Measurements from ENCODE around the gene MAST1.

MAST1 gene

DNA sequence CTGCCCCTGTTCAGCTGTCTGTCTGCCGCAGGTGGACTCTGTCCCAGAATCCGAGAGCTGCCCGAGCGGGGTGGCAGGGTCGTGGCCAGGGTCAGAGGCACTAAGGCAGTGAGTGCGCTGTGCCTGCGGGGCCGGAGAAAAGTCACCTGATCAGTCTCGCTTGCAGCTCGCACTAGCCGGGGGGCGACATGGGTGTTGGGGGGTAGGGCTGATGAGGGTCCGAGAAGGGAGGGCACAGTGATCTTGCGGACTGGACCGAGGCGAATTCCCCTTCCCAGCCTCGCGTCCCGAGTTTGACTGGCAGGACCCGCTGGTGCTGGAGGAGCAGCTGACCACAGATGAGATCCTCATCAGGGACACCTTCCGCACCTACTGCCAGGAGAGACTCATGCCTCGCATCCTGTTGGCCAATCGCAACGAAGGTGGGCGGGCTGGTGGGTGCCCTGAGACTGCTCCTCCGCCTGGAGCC lies 53.3 kb downstream of the MAST1 start:
- H3K4me1 ChIP-seq (ENCODE audit: insufficient read depth, low read length, severe bottlenecking), result peaks cover 12% of the 10 kb centered on the region
- no peaks in the 10 kb centered on the region for H3K27me3 ChIP-seq (ENCODE audit: insufficient read depth, low read length)
- H2AFZ ChIP-seq (ENCODE audit: low read length), result no peak overlapping the region
- H3K4me2 ChIP-seq (ENCODE audit: low read length), result peak overlapping the region; percentile 70
- H3K36me3 ChIP-seq (ENCODE audit: insufficient read depth, low read length), result peaks cover 12% of the 10 kb centered on the region; the same call in 1 of the 2 replicates
- no peak for TF ChIP-seq EZH2 (IDR thresholded peaks at IDR 0.05; ENCODE audit: borderline replicate concordance, low read length)
- H4K20me1 ChIP-seq (ENCODE audit: insufficient read depth, low read length), result no peaks in the 10 kb centered on the region
- H3K9me3 ChIP-seq (ENCODE audit: low read length), result no peaks in the 10 kb centered on the region
- no peaks in the 10 kb centered on the region for H3K79me2 ChIP-seq (ENCODE audit: insufficient read depth, low read length)
- peak overlapping the region; percentile 66 for H3K9ac ChIP-seq (ENCODE audit: low read length)
- no peaks in the 10 kb centered on the region for H3K9me2 ChIP-seq (ENCODE audit: low read depth, low read length)
- H3F3A ChIP-seq (ENCODE audit: insufficient read depth, low read length), result no peaks in the 10 kb centered on the region
- H3K4me3 ChIP-seq (ENCODE audit: low read depth, low read length, poor library complexity, severe bottlenecking), result peak overlapping the region; percentile 87
- no peak overlapping the region for H3K27ac ChIP-seq (ENCODE audit: low read depth, low read length, poor library complexity, severe bottlenecking)

DNA sequence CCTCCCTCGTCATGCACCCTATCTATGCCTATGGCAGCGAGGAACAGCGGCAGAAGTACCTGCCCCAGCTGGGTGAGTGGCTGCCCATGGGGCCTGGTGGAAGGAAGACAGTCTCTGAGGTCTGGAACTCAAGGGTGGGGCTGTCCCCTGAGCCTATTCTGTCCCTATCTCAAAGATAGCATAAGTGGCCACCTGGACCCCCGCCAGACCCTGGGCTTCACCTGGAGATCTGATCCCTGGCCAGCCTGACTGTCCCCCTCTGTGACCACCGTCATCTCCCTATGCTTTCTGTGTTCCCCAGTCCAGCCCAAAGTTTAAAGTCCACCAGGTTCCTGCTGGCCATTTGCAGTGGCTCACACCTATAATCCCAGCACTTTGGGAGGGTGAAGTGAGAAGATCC lies 55.3 kb downstream of the MAST1 start:
- no peaks in the 10 kb centered on the region for H4K20me1 ChIP-seq (ENCODE audit: insufficient read depth, low read length)
- H3K9me2 ChIP-seq (ENCODE audit: low read depth, low read length), result no peaks in the 10 kb centered on the region
- no peak overlapping the region for H3K27ac ChIP-seq (ENCODE audit: low read depth, low read length, poor library complexity, severe bottlenecking)
- TF ChIP-seq, protein P1, sequence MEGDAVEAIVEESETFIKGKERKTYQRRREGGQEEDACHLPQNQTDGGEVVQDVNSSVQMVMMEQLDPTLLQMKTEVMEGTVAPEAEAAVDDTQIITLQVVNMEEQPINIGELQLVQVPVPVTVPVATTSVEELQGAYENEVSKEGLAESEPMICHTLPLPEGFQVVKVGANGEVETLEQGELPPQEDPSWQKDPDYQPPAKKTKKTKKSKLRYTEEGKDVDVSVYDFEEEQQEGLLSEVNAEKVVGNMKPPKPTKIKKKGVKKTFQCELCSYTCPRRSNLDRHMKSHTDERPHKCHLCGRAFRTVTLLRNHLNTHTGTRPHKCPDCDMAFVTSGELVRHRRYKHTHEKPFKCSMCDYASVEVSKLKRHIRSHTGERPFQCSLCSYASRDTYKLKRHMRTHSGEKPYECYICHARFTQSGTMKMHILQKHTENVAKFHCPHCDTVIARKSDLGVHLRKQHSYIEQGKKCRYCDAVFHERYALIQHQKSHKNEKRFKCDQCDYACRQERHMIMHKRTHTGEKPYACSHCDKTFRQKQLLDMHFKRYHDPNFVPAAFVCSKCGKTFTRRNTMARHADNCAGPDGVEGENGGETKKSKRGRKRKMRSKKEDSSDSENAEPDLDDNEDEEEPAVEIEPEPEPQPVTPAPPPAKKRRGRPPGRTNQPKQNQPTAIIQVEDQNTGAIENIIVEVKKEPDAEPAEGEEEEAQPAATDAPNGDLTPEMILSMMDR (IDR thresholded peaks at IDR 0.05; ENCODE audit: low read length), result no peak
- no peak for TF ChIP-seq EZH2 (IDR thresholded peaks at IDR 0.05; ENCODE audit: borderline replicate concordance, low read length)
- peaks cover 12% of the 10 kb centered on the region for H3K4me1 ChIP-seq (ENCODE audit: insufficient read depth, low read length, severe bottlenecking)
- no peak overlapping the region for H3K4me2 ChIP-seq (ENCODE audit: low read length)
- H3K9me3 ChIP-seq (ENCODE audit: low read length), result no peaks in the 10 kb centered on the region
- H3K79me2 ChIP-seq (ENCODE audit: insufficient read depth, low read length), result no peaks in the 10 kb centered on the region
- no peak overlapping the region for H3K4me3 ChIP-seq (ENCODE audit: low read depth, low read length, poor library complexity, severe bottlenecking)
- no peak overlapping the region for H3K9ac ChIP-seq (ENCODE audit: low read length)
- no peaks in the 10 kb centered on the region for H3F3A ChIP-seq (ENCODE audit: insufficient read depth, low read length)
- H2AFZ ChIP-seq (ENCODE audit: low read length), result no peak overlapping the region
- H3K36me3 ChIP-seq (ENCODE audit: insufficient read depth, low read length), result peaks cover 21% of the 10 kb centered on the region; the same call in 1 of the 2 replicates
- H3K27me3 ChIP-seq (ENCODE audit: insufficient read depth, low read length), result no peaks in the 10 kb centered on the region

DNA sequence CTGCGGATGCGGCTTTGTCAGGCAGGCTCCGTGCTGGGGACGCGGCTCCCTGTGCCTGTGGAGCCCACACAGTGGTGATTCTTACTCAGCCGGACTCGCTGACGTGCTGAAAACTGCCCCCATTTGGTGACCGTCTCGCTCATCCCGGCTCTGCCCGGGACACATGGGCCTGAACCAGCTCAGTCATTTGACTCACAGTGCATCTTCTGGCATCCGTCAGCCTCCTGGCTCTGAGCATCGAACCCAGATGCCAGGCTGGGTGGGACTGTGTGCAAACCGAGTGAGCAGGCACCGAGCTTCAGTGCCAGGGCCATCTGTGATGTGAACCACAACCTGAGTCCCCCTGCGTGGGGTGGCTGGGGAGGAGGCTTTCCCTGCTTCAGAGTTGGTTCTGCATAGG lies 58.1 kb downstream of the MAST1 start:
- no peak overlapping the region for H3K4me3 ChIP-seq (ENCODE audit: low read depth, low read length, poor library complexity, severe bottlenecking)
- H4K20me1 ChIP-seq (ENCODE audit: insufficient read depth, low read length), result no peaks in the 10 kb centered on the region
- peaks cover 12% of the 10 kb centered on the region for H3K4me1 ChIP-seq (ENCODE audit: insufficient read depth, low read length, severe bottlenecking)
- H3K9me3 ChIP-seq (ENCODE audit: low read length), result no peaks in the 10 kb centered on the region
- no peak overlapping the region for H3K4me2 ChIP-seq (ENCODE audit: low read length)
- no peaks in the 10 kb centered on the region for H3F3A ChIP-seq (ENCODE audit: insufficient read depth, low read length)
- H3K36me3 ChIP-seq (ENCODE audit: insufficient read depth, low read length), result peaks cover 21% of the 10 kb centered on the region; the same call in 1 of the 2 replicates
- H3K27ac ChIP-seq (ENCODE audit: low read depth, low read length, poor library complexity, severe bottlenecking), result no peak overlapping the region
- H3K27me3 ChIP-seq (ENCODE audit: insufficient read depth, low read length), result no peaks in the 10 kb centered on the region
- no peak for TF ChIP-seq EZH2 (IDR thresholded peaks at IDR 0.05; ENCODE audit: borderline replicate concordance, low read length)
- TF ChIP-seq, protein P1 (IDR thresholded peaks at IDR 0.05; ENCODE audit: low read length), result no peak
- H3K9ac ChIP-seq (ENCODE audit: low read length), result no peak overlapping the region
- H2AFZ ChIP-seq (ENCODE audit: low read length), result no peak overlapping the region
- no peaks in the 10 kb centered on the region for H3K79me2 ChIP-seq (ENCODE audit: insufficient read depth, low read length)
- no peaks in the 10 kb centered on the region for H3K9me2 ChIP-seq (ENCODE audit: low read depth, low read length)

DNA sequence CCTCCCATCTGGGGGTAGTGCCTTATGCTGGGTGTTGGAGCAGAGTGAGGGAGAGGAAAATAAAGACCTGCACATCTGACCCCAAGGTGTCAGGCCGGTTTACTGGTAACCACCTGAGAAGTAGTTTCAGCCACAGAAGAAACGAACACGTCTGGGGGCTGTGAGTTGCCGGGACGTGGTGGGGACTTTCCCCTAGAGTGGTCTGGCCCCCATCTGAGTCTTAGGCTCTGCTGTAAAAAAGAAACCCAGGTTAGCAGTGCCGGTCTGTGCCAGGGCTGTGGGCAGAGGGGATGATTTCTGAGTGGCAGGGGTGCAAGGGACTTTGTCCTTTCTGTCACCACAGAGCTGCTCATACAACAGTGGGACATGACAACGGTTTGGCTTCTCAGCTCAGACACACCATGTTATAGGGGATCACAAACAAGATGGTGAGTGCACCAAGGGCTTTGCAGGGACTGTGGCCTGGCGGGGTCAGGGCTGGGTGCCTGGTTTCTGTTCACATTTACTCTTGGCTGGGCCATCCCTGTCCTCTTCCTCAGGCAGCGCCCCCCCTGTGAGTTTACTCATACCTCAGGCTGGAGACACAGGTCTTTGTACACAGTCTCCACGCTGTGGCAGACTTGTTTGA lies 61.7 kb downstream of the MAST1 start:
- H3K4me3 ChIP-seq (ENCODE audit: low read depth, low read length, poor library complexity, severe bottlenecking), result no peak overlapping the region
- H3K9ac ChIP-seq (ENCODE audit: low read length), result peak overlapping the region; percentile 18; the same call in 1 of the 2 replicates
- H3K4me1 ChIP-seq (ENCODE audit: insufficient read depth, low read length, severe bottlenecking), result peaks cover 3% of the 10 kb centered on the region
- H4K20me1 ChIP-seq (ENCODE audit: insufficient read depth, low read length), result no peaks in the 10 kb centered on the region
- H3K9me3 ChIP-seq (ENCODE audit: low read length), result no peaks in the 10 kb centered on the region
- no peak overlapping the region for H2AFZ ChIP-seq (ENCODE audit: low read length)
- H3K4me2 ChIP-seq (ENCODE audit: low read length), result no peak overlapping the region
- peaks cover 9% of the 10 kb centered on the region; the same call in 1 of the 2 replicates for H3K36me3 ChIP-seq (ENCODE audit: insufficient read depth, low read length)
- no peaks in the 10 kb centered on the region for H3K9me2 ChIP-seq (ENCODE audit: low read depth, low read length)
- no peaks in the 10 kb centered on the region for H3K79me2 ChIP-seq (ENCODE audit: insufficient read depth, low read length)
- peak overlapping the region; percentile 76 for H3K27ac ChIP-seq (ENCODE audit: low read depth, low read length, poor library complexity, severe bottlenecking)
- no peaks in the 10 kb centered on the region for H3F3A ChIP-seq (ENCODE audit: insufficient read depth, low read length)
- no peak for TF ChIP-seq EZH2 (IDR thresholded peaks at IDR 0.05; ENCODE audit: borderline replicate concordance, low read length)
- TF ChIP-seq, protein P1 (IDR thresholded peaks at IDR 0.05; ENCODE audit: low read length), result no peak
- no peaks in the 10 kb centered on the region for H3K27me3 ChIP-seq (ENCODE audit: insufficient read depth, low read length)

Data from OCI-LY1 (cell line).